IMR-90 (cell line): ENCODE results near the gene CNPPD1.

Experiments used
- BHLHE40 ChIP-seq: fragments of 150-350 bp; IDR thresholded peaks from 2 replicates; pipeline ENCODE4 v1.6.1; 2016; ENCODE audit warnings: mild to moderate bottlenecking, low read depth, low read length
- CEBPB ChIP-seq: IDR thresholded peaks from 2 replicates; pipeline ENCODE4 v1.6.1; 2012; ENCODE audit warnings: low read depth, low read length, improper control_type of control experiment
- CHD1 ChIP-seq: IDR thresholded peaks from 2 replicates; pipeline ENCODE4 v1.6.1; 2012; ENCODE audit warnings: low read depth, low read length, improper control_type of control experiment
- CTCF ChIP-seq: conservative IDR thresholded peaks from 2 replicates; pipeline ENCODE4 v1.5.1; 2012; ENCODE audit warnings: mild to moderate bottlenecking, low read depth, low read length, improper control_type of control experiment
- FOS ChIP-seq: fragments of 150-350 bp; IDR thresholded peaks from 2 replicates; pipeline ENCODE4 v1.6.1; 2016; ENCODE audit warnings: low read depth, low read length
- MAFK ChIP-seq: IDR thresholded peaks from 2 replicates; pipeline ENCODE4 v1.6.1; 2012; ENCODE audit warnings: low read depth, low read length, improper control_type of control experiment
- MAZ ChIP-seq: IDR thresholded peaks from 2 replicates; pipeline ENCODE4 v1.6.1; 2012; ENCODE audit warnings: low read depth, mild to moderate bottlenecking, low read length, improper control_type of control experiment, moderate library complexity, borderline replicate concordance
- MXI1 ChIP-seq: IDR thresholded peaks from 2 replicates; pipeline ENCODE4 v1.6.1; 2012; ENCODE audit warnings: low read depth, mild to moderate bottlenecking, low read length, moderate library complexity, borderline replicate concordance
- POLR2A ChIP-seq: IDR thresholded peaks from 2 replicates; pipeline ENCODE4 v1.6.1; 2012; ENCODE audit warnings: mild to moderate bottlenecking, low read depth, low read length
- RAD21 ChIP-seq: IDR thresholded peaks from 2 replicates; pipeline ENCODE4 v1.6.1; 2012; ENCODE audit warnings: low read length, improper control_type of control experiment
- RFX5 ChIP-seq: IDR thresholded peaks from 2 replicates; pipeline ENCODE4 v1.8.0; 2012; ENCODE audit warnings: low read depth, mild to moderate bottlenecking, low read length, moderate library complexity
- SMC3 ChIP-seq: fragments of 150-350 bp; IDR thresholded peaks from 2 replicates; pipeline ENCODE4 v1.6.1; 2016; ENCODE audit warnings: low read depth, mild to moderate bottlenecking, antibody characterized with exemption, low read length, moderate library complexity
- TF ChIP-seq, protein P1 (sequence below): fragments of 150-350 bp; IDR thresholded peaks from 2 replicates; pipeline ENCODE4 v1.6.1; 2016; ENCODE audit warnings: low read depth, mild to moderate bottlenecking, low read length, moderate library complexity, borderline replicate concordance

DNA sequence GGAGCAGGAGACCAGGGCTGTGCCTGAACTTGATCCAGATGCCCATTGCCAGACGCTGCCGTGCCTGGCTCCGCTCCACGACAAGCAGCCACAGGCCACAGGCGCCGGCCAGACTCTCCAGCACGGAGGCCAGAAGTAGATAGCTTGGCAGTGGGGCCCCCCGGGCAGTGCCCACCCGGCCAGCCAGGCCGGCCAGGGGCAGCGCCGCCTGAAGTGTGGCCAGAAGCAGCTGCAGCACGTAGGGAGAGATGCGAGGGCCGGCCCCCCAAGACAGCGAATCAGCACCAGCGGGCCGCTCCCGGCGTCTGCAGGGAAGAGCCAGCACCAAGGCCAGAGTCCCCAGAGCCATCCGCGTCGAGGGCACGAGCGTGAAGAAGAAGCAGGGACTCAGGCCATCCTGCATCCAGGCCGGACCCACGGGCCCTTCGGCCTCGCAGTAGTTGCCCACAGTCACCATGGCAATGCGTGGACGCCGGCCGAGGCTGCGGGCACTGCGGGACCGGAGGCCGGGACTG lies 41.5 kb upstream of the CNPPD1 start:
- TF ChIP-seq, protein P1, sequence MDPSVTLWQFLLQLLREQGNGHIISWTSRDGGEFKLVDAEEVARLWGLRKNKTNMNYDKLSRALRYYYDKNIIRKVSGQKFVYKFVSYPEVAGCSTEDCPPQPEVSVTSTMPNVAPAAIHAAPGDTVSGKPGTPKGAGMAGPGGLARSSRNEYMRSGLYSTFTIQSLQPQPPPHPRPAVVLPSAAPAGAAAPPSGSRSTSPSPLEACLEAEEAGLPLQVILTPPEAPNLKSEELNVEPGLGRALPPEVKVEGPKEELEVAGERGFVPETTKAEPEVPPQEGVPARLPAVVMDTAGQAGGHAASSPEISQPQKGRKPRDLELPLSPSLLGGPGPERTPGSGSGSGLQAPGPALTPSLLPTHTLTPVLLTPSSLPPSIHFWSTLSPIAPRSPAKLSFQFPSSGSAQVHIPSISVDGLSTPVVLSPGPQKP: no peak
- 0 out of 2 replicates have a peak, but pooled peaks have one; percentile 23 for TF ChIP-seq MXI1
- no peak for TF ChIP-seq CTCF
- TF ChIP-seq POLR2A: no peak; the same call in 1 of the 2 replicates
- TF ChIP-seq CHD1: no peak
- TF ChIP-seq RAD21: no peak
- no peak for TF ChIP-seq SMC3
- TF ChIP-seq MAFK: no peak
- TF ChIP-seq RFX5: no peak
- no peak for TF ChIP-seq FOS
- TF ChIP-seq BHLHE40: no peak
- TF ChIP-seq MAZ: no peak
- no peak for TF ChIP-seq CEBPB
